Stimulated activated naive CD8-positive, alpha-beta T cell treated with anti-CD3 and anti-CD28 coated beads, Interleukin-15, Interleukin-2, amounts not matched to agents 100 ng/mL and 50 ng/mL, for 24 hours (primary cell): ENCODE results near the gene ZNF521.

Source experiments
- H3K27ac Mint-ChIP-seq: one replicate; pipeline ENCODE4 v1.8.0; 2021; ENCODE audit warnings: mild to moderate bottlenecking, mixed read lengths
- H3K27me3 Mint-ChIP-seq: one replicate; pipeline ENCODE4 v1.8.0; 2021; ENCODE audit warnings: mixed read lengths
- H3K36me3 Mint-ChIP-seq: one replicate; pipeline ENCODE4 v1.8.0; 2021; ENCODE audit warnings: low read depth, mixed read lengths
- H3K4me1 Mint-ChIP-seq: one replicate; pipeline ENCODE4 v1.8.0; 2021; ENCODE audit warnings: low read depth, mixed read lengths
- H3K4me3 Mint-ChIP-seq: one replicate; pipeline ENCODE4 v1.8.0; 2021; ENCODE audit warnings: mild to moderate bottlenecking, mixed read lengths
- H3K9me3 Mint-ChIP-seq: one replicate; pipeline ENCODE4 v1.8.0; 2021; ENCODE audit warnings: mixed read lengths

Gene ZNF521

DNA sequence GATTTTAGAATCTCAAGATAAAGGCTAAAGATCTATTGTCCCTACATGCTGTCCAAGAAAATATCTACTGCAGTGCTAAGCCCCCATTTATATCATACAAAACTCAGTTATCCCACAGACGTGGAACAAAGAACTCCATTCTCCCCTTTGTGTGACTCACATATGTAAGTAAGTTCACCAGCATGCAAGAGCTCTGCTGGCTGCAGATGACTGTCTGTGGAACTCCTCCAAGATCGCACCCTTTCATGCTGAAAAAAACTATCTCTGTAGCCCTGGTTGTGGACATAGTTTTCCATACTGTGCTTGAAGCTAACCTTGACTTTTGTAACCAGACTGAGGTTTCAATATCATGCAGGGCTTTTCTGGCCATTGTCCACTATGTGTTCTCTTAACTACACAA is 207.1 kb downstream of the ZNF521 start:
- no peaks in the 10 kb centered on the region for H3K36me3 Mint-ChIP-seq
- H3K4me3 Mint-ChIP-seq = no peak overlapping the region
- H3K4me1 Mint-ChIP-seq = no peaks in the 10 kb centered on the region
- H3K27me3 Mint-ChIP-seq = no peaks in the 10 kb centered on the region
- H3K9me3 Mint-ChIP-seq = no peaks in the 10 kb centered on the region
- no peak overlapping the region for H3K27ac Mint-ChIP-seq

DNA sequence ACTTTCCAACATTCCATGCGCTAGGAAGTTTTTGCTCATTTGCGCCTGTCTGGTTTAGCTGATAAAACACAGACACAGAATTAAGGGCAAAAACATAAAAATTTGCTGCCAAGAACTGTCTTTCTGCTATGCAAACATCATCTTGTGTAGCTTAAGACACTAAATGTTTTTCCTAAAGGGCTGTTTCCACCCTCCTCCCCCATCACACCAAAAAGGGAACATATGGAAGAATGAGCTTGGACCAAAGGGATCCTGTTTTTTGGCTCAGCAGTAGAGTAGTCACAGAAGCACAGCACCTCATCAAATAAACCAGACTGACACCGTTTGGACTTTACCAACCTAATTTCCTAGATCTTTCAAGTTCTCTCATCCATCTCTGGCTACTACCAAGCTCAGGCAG is 210.1 kb downstream of the ZNF521 start:
- Mint-ChIP-seq H3K9me3 (no peaks in the 10 kb centered on the region), H3K27ac (no peak overlapping the region), H3K27me3 (no peaks in the 10 kb centered on the region), H3K4me1 (no peaks in the 10 kb centered on the region), H3K4me3 (no peak overlapping the region), H3K36me3 (no peaks in the 10 kb centered on the region)

DNA sequence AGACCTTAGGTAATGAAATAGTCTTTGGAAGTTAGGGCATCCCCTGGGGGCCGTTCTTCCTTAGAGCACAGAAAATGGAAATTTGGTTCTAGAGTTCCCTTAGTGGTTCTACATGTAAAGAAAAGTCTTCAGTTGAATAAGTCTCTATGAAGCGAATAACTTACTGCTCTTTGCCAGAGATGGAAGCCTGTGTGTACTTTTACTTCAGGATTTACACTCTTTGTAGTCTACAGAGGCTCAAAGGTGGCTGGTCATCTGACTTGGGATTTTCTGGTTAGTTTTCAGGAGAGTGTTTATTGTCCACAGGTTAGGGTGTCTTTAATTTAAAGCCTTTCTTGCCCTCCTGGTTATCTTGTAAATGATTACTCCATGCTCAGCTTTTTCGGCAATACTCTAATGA is 210.6 kb downstream of the ZNF521 start:
- no peaks in the 10 kb centered on the region for H3K9me3 Mint-ChIP-seq
- H3K27ac Mint-ChIP-seq = no peak overlapping the region
- H3K27me3 Mint-ChIP-seq = no peaks in the 10 kb centered on the region
- no peak overlapping the region for H3K4me3 Mint-ChIP-seq
- no peaks in the 10 kb centered on the region for H3K36me3 Mint-ChIP-seq
- H3K4me1 Mint-ChIP-seq = no peaks in the 10 kb centered on the region

DNA sequence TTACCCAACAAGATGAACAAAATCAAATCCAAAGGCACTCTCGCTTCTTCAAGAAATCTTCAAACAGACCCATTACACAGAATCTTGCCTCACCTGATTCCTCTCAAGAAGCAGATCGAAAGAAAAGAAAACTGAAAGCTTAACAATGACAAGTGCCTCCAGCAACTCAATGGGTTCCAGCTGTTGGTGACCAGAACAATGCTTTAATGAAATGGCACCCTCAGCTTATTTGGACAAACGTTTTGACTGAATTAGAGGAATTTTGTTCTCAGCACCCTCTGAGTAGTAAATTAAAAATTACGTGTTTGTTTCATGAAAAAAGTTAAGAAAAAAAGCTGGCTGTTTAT is 211.0 kb downstream of the ZNF521 start:
- Mint-ChIP-seq H3K4me3 (no peak overlapping the region), H3K27me3 (no peaks in the 10 kb centered on the region), H3K27ac (no peak overlapping the region), H3K4me1 (no peaks in the 10 kb centered on the region), H3K36me3 (no peaks in the 10 kb centered on the region), H3K9me3 (no peaks in the 10 kb centered on the region)

DNA sequence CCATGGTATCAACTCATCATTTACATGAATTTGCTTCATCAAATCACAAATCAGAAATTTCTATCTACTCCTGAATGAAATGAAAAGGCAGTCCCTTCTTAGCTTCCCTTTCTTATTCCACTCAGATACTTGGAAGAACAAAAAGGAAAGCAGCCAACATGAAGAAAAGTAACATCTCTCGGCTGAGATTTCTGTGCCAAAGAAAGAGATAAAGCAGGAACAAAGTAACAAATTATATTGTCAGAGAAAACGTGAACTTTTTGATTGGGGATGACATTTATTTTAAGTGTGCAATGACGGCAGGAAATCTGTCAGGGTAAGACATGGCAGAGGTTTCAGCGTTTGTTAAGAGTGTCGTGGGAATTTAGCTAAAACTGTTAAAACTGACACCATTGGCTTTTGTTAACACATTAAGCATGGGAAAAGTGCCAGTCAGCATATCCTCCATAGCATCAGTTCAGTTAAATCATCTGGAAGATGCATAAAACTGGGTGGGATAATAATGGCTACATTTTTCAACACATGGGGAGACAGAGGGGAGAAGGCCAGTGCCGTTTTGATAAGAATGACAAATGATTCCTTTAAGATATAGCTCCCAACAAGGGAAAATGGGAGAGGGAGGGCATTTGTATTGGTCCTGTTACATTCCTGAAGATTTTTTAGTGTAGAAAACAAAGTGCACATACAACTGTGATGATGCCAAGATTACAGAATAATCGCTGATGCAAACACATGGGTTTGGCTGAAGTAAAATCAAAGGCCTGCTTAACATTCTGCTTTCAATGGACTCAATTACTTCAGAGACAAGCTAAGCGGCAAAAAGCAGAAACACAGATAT is 211.6 kb downstream of the ZNF521 start:
- Mint-ChIP-seq H3K9me3 (no peaks in the 10 kb centered on the region), H3K36me3 (no peaks in the 10 kb centered on the region), H3K27ac (no peak overlapping the region), H3K4me1 (no peaks in the 10 kb centered on the region), H3K27me3 (no peaks in the 10 kb centered on the region), H3K4me3 (no peak overlapping the region)

GRCh38 chr18:25137197-25137472 is 214.8 kb downstream of the ZNF521 start:
- H3K9me3 Mint-ChIP-seq = no peaks in the 10 kb centered on the region
- H3K27ac Mint-ChIP-seq = no peak overlapping the region
- no peaks in the 10 kb centered on the region for H3K36me3 Mint-ChIP-seq
- H3K27me3 Mint-ChIP-seq = no peaks in the 10 kb centered on the region
- no peaks in the 10 kb centered on the region for H3K4me1 Mint-ChIP-seq
- H3K4me3 Mint-ChIP-seq = no peak overlapping the region

DNA sequence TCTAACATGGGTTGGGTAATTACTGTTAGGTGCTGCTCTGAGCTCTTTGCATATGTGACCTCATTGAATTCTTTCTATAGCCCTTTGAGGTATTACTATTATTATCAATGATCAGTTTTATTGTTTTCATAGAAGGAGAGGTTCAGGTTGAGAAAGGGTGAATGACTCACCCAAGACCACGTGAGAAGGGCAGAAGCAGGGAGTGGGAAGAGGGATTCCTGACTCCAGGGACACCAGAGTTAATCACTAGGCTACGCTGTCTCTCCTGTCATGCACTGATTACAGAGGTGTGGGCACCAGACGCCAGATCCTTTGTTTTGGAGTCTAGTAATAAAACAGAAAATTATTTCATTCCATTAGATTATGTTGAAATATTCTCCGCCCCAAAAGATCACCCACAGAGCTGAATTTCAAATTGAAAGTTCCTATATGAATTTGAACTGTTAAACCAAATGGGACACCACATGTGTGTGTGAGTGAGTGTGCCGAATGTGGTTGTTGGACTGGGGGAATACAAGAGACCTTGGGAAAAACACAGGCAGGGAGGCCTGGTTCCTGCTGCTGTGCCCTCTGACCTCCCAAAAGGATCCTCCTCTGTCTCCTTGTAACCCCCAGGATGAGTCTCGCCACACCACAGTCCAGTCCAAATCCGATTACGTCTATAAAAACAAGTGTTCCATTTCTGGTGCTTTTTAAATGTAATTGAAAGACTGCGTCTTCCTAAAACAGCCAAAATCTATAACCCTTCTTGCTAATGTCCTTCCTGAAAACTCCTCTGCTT is 215.4 kb downstream of the ZNF521 start:
- H3K9me3 Mint-ChIP-seq = no peaks in the 10 kb centered on the region
- H3K4me1 Mint-ChIP-seq = no peaks in the 10 kb centered on the region
- no peaks in the 10 kb centered on the region for H3K27me3 Mint-ChIP-seq
- H3K36me3 Mint-ChIP-seq = no peaks in the 10 kb centered on the region
- H3K4me3 Mint-ChIP-seq = no peak overlapping the region
- H3K27ac Mint-ChIP-seq = no peak overlapping the region

DNA sequence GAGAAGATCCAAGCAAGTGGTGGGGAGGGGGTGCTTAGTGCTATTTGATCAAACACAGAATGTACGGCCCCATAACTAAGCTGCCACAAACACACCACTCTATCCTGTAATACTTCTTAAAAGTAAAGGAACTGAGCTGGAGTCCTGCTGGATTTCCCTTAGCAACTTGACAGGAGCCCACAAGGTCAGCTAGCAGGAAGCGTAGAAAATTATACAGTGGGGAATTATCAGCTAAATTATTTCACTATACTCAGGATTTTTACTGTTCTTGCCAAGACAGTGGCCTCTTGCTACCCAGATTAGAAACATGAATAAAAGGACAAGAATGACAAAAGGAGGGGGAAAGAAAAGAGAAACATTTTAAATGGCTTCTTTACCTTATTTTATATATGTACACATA is 217.1 kb downstream of the ZNF521 start:
- Mint-ChIP-seq H3K9me3 (no peaks in the 10 kb centered on the region), H3K27ac (no peak overlapping the region), H3K36me3 (no peaks in the 10 kb centered on the region), H3K27me3 (no peaks in the 10 kb centered on the region), H3K4me3 (no peak overlapping the region), H3K4me1 (no peaks in the 10 kb centered on the region)

DNA sequence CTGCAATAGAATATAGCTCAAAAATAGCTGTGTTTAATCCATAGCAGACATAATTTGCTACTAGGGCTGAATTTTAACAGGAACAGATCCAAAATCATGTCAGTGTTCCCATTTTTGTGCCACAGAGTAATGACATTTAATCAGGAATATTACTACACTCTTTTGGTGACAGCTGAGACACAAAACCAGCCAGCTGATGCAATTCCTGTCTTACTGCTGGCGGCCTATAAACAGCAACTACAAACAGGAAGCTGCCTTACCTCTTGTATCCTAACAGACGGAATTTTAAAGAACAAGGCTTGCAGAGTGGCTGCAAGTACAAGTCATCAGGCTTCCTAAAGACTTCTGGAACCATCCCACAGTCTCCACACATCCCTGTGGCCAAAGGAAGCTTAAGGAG is 218.1 kb downstream of the ZNF521 start:
- Mint-ChIP-seq H3K27me3 (no peaks in the 10 kb centered on the region), H3K4me3 (no peak overlapping the region), H3K4me1 (no peaks in the 10 kb centered on the region), H3K9me3 (no peaks in the 10 kb centered on the region), H3K36me3 (no peaks in the 10 kb centered on the region), H3K27ac (no peak overlapping the region)

GRCh38 chr18:25132786-25133496 is 219.0 kb downstream of the ZNF521 start:
- Mint-ChIP-seq H3K27ac (no peak overlapping the region), H3K27me3 (no peaks in the 10 kb centered on the region), H3K4me3 (no peak overlapping the region), H3K9me3 (no peaks in the 10 kb centered on the region), H3K4me1 (no peaks in the 10 kb centered on the region), H3K36me3 (no peaks in the 10 kb centered on the region)

GRCh38 chr18:25126751-25127150 is 225.2 kb downstream of the ZNF521 start:
- H3K27ac Mint-ChIP-seq = no peak overlapping the region
- no peaks in the 10 kb centered on the region for H3K36me3 Mint-ChIP-seq
- H3K4me3 Mint-ChIP-seq = no peak overlapping the region
- H3K9me3 Mint-ChIP-seq = no peaks in the 10 kb centered on the region
- no peaks in the 10 kb centered on the region for H3K4me1 Mint-ChIP-seq
- H3K27me3 Mint-ChIP-seq = no peaks in the 10 kb centered on the region

- H3K9me3 Mint-ChIP-seq = no peaks in the 10 kb centered on the region
- no peaks in the 10 kb centered on the region for H3K4me1 Mint-ChIP-seq
- no peak overlapping the region for H3K27ac Mint-ChIP-seq
- no peaks in the 10 kb centered on the region for H3K36me3 Mint-ChIP-seq
- H3K4me3 Mint-ChIP-seq = no peak overlapping the region
- H3K27me3 Mint-ChIP-seq = no peaks in the 10 kb centered on the region
Measured at GRCh38 chr18:25125680-25126079, 226.3 kb downstream of the ZNF521 start.

DNA sequence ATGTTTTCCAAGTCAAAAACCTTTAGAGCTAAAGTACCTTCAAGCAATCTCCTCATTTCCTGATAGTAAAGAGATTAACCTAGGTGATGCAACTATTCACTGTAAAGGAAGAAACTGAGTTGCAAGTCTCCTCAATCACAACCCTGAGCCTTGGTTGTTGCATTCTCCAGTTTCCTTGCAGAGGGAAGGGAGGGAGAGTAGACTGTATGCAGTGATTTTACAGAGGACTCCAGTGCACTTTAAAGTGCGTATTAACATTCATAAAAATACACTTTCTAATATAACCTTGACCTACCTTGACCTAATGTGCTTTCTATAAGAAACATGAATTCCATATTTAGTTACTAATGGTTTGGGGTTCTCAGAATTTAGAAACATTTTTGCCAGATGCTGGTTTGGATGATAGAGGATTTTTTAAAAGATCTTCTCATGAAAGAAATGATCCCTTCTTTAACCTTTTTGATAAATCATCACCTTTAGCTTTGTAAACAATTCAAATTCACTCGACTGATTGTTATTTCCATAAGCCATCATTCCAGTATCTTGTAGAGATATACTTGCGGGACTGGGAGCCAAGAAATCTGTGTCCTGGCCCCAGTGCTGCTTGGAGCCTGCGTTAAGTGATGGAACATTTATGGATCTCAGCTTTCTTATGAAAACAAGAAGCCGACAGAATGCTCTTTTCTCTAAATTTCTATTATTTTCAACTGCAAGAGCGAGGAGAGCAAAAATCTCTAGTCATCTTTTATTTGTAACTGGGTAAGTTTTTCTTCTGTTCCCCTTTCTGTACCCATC is 228.3 kb downstream of the ZNF521 start:
- Mint-ChIP-seq H3K4me1 (no peaks in the 10 kb centered on the region), H3K27me3 (no peaks in the 10 kb centered on the region), H3K9me3 (peaks cover 3% of the 10 kb centered on the region), H3K27ac (no peak overlapping the region), H3K4me3 (no peak overlapping the region), H3K36me3 (no peaks in the 10 kb centered on the region)

- no peak overlapping the region for H3K27ac Mint-ChIP-seq
- H3K4me1 Mint-ChIP-seq = no peaks in the 10 kb centered on the region
- no peak overlapping the region for H3K4me3 Mint-ChIP-seq
- H3K9me3 Mint-ChIP-seq = peaks cover 3% of the 10 kb centered on the region
- H3K36me3 Mint-ChIP-seq = no peaks in the 10 kb centered on the region
- peaks cover 4% of the 10 kb centered on the region for H3K27me3 Mint-ChIP-seq
Measured at GRCh38 chr18:25121442-25121841, 230.5 kb downstream of the ZNF521 start.

DNA sequence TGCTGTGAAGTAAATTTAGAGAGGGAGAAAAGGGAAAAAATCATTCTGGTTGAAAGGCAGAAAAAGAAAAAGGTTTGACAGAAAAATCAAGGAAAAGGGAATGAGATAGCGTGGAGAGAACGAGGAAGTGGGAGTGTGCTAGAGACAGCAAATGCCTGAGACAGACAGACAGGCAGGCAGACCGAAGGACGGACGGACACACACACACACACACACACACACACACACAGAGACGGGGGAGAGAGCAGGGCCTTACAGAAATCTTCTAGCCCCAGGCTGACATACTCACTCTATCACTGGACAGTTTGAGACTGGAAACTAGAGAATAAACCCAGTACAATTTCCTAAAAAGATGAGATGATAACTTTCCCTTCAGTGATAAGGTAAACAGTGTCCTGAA is 238.4 kb downstream of the ZNF521 start:
- Mint-ChIP-seq H3K27me3 (peaks cover 8% of the 10 kb centered on the region), H3K9me3 (no peaks in the 10 kb centered on the region), H3K27ac (no peak overlapping the region), H3K36me3 (no peaks in the 10 kb centered on the region), H3K4me3 (no peak overlapping the region), H3K4me1 (no peaks in the 10 kb centered on the region)
